PC-3 (cell line): ENCODE data around the gene CEP19. TPM values are rescaled to one million over a fixed set of nuclear protein-coding genes. Genes with fewer than 3 reads are reported as not detected.

Experiments used
- ATAC-seq: fragments of 200-7000 bp; cut with Tn5 transposase; 2 replicates; pipeline ENCODE4 v1.9.1; 2020; ENCODE audit warnings: mild to moderate bottlenecking, moderate library complexity
- BruUV-seq: library from RNA; stranded (reverse); fragments of 400-500 nt; replicated peaks from 2 replicates; lab custom pipeline; 2021; lab: Mats Ljungman, UMichigan
- CTCF ChIA-PET: fragments of 300-600 bp; sonication (Branson Sonifier 250); formaldehyde crosslinking; loops from one replicate; lab custom pipeline; 2022; ENCODE audit warnings: antibody characterized with exemption; lab: Charles Lee
- POLR2A ChIA-PET: fragments of 300-600 bp; sonication (Branson Sonifier 250); formaldehyde crosslinking; loops from one replicate; lab custom pipeline; 2022; ENCODE audit warnings: antibody characterized with exemption; ENCODE audit not compliant: unreplicated experiment; lab: Charles Lee
- DNase-seq: peaks from one replicate; pipeline ENCODE4 v3.0.0-alpha.2; 2015
- H2AFZ ChIP-seq: fragments of 300-600 bp; sonication (generic); 2 replicates; pipeline ENCODE4 v1.6.0; 2016; ENCODE audit warnings: antibody characterized with exemption, low read length
- H3F3A ChIP-seq: fragments of 300-600 bp; sonication (generic); one replicate; pipeline ENCODE4 v1.6.0; 2017; ENCODE audit warnings: antibody characterized with exemption, low read length, control low read depth, mild to moderate bottlenecking; ENCODE audit not compliant: unreplicated experiment
- H3K27ac ChIP-seq: fragments of 300-600 bp; sonication (generic); 2 replicates; pipeline ENCODE4 v1.5.1; 2016; ENCODE audit warnings: mild to moderate bottlenecking, low read length
- H3K27me3 ChIP-seq: fragments of 300-600 bp; sonication (generic); 2 replicates; pipeline ENCODE4 v1.6.1; 2016; ENCODE audit warnings: low read length, mixed read lengths
- H3K36me3 ChIP-seq: fragments of 300-600 bp; sonication (generic); 2 replicates; pipeline ENCODE4 v1.6.1; 2016; ENCODE audit warnings: low read depth, mixed run types, low read length, mixed read lengths
- H3K4me1 ChIP-seq: fragments of 300-600 bp; sonication (generic); 2 replicates; pipeline ENCODE4 v1.5.1; 2016; ENCODE audit warnings: low read length; ENCODE audit not compliant: insufficient read depth
- H3K4me2 ChIP-seq: fragments of 300-600 bp; sonication (generic); 2 replicates; pipeline ENCODE4 v1.6.0; 2016; ENCODE audit warnings: low read length
- H3K4me3 ChIP-seq: fragments of 300-600 bp; sonication (generic); 2 replicates; pipeline ENCODE4 v1.5.1; 2016; ENCODE audit warnings: mild to moderate bottlenecking, low read length, mixed read lengths
- H3K79me2 ChIP-seq: fragments of 300-600 bp; sonication (generic); 2 replicates; pipeline ENCODE4 v1.6.1; 2017; ENCODE audit warnings: low read length, mixed read lengths
- H3K9ac ChIP-seq: fragments of 300-600 bp; sonication (generic); 2 replicates; pipeline ENCODE4 v1.6.0; 2016; ENCODE audit warnings: mild to moderate bottlenecking, low read length
- H3K9me2 ChIP-seq: fragments of 300-600 bp; sonication (generic); replicated peaks from 2 replicates; pipeline ENCODE4 v1.6.1; 2016; ENCODE audit warnings: mixed run types, low read length, mixed read lengths
- H3K9me3 ChIP-seq: fragments of 300-600 bp; sonication (generic); 2 replicates; pipeline ENCODE4 v1.6.1; 2016; ENCODE audit warnings: low read length, mixed read lengths
- H4K20me1 ChIP-seq: fragments of 300-600 bp; sonication (generic); 2 replicates; pipeline ENCODE4 v1.6.1; 2016; ENCODE audit warnings: low read length, mixed read lengths
- CTCF ChIP-seq: fragments of 300-600 bp; sonication (generic); conservative IDR thresholded peaks from 2 replicates; pipeline ENCODE4 v1.5.1; 2017; ENCODE audit warnings: antibody characterized with exemption, low read depth, mild to moderate bottlenecking, low read length
- EZH2 ChIP-seq: fragments of 300-600 bp; sonication (generic); IDR thresholded peaks from one replicate; pipeline ENCODE4 v1.6.1; 2017; ENCODE audit warnings: antibody characterized with exemption, mild to moderate bottlenecking, low read length; ENCODE audit not compliant: unreplicated experiment
- EZH2phosphoT487 ChIP-seq: fragments of 300-600 bp; sonication (generic); IDR thresholded peaks from 2 replicates; pipeline ENCODE4 v1.6.1; 2018; ENCODE audit warnings: mild to moderate bottlenecking, antibody characterized with exemption, low read length, borderline replicate concordance
- intact Hi-C: fragments of 100-400 bp; cut with micrococcal nuclease; formaldehyde crosslinking; loops from 2 replicates; pipeline ENCODE4 v1.9.0; 2023
- total RNA-seq: library from RNA; depleted of rRNA; stranded (reverse); fragments of >200 nt; gene quantifications from 2 replicates; pipeline ENCODE4 v1.2.3, GENCODE V29; 2014

The CEP19 gene
- total RNA-seq, 1 experiment from 2014 or later: 2.6 TPM

GRCh38 chr3:196666001-196666867 is 45.8 kb downstream of the CEP19 start:
- Histone ChIP-seq H3F3A (no peaks in the 10 kb centered on the region), H3K79me2 (no peaks in the 10 kb centered on the region), H3K4me2 (no peak overlapping the region), H3K9me3 (no peaks in the 10 kb centered on the region), H3K9ac (no peak overlapping the region), H2AFZ (0 out of 2 replicates have a peak overlapping the region, but pooled peaks have one; percentile 34), H3K4me3 (no peak overlapping the region), H3K4me1 (no peaks in the 10 kb centered on the region), H3K36me3 (no peaks in the 10 kb centered on the region), H4K20me1 (no peaks in the 10 kb centered on the region), H3K9me2 (no peaks in the 10 kb centered on the region), H3K27ac (no peak overlapping the region), H3K27me3 (no peaks in the 10 kb centered on the region)
- peak; percentile 52 for ATAC-seq
- ChIA-PET CTCF (no interaction called here), POLR2A (no interaction called here)
- intact Hi-C loops: no loop called here
- peak; percentile 40 for DNase-seq
- no TSS peak for BruUV-seq
- no peak for TF ChIP-seq EZH2
- TF ChIP-seq CTCF: no peak
- no peak for TF ChIP-seq EZH2phosphoT487

- CTCF ChIA-PET: no interaction called here
- no peak overlapping the region for H2AFZ ChIP-seq
- no peak overlapping the region for H3K27ac ChIP-seq
Observed at GRCh38 chr3:196662711-196663571, 49.1 kb downstream of the CEP19 start.

More at GRCh38 chr3:196662711-196663571, 49.1 kb downstream of the CEP19 start:
- DNase-seq: no peak
- POLR2A ChIA-PET: no interaction called here
- Histone ChIP-seq H3K36me3 (no peaks in the 10 kb centered on the region), H3K9me3 (no peaks in the 10 kb centered on the region), H3K9me2 (no peaks in the 10 kb centered on the region), H3K4me3 (no peak overlapping the region), H3K4me2 (no peak overlapping the region), H3F3A (no peaks in the 10 kb centered on the region), H3K9ac (no peak overlapping the region), H3K4me1 (no peaks in the 10 kb centered on the region), H4K20me1 (no peaks in the 10 kb centered on the region), H3K79me2 (no peaks in the 10 kb centered on the region), H3K27me3 (no peaks in the 10 kb centered on the region)
- no peak for ATAC-seq
- no TSS peak for BruUV-seq
- intact Hi-C loops: no loop called here
- TF ChIP-seq EZH2: no peak
- no peak for TF ChIP-seq EZH2phosphoT487
- no peak for TF ChIP-seq CTCF
